Body of pancreas (tissue), 4 donors: ENCODE measurements around the gene HMG20B. TPM values are rescaled to one million over a fixed set of nuclear protein-coding genes. Genes with fewer than 3 reads are reported as not detected.

Experiments used
- ATAC-seq: fragments of 150-250 bp; one replicate; pipeline ENCODE4 v1.9.1; 2016
- DNase-seq, 4 donors: peaks; one replicate each; pipeline ENCODE4 v3.0.0-alpha.2; 2019
- H3K27ac ChIP-seq, 4 donors: fragments of 200-600 bp; sonication (generic); 1 replicate in 3 of 4; 2 replicates in 1 of 4; pipeline versions ENCODE4 v1.5.1 to v1.6.1; 2016 to 2019; ENCODE audit warnings: mild to moderate bottlenecking in 1 of 4, mixed read lengths in 1 of 4, moderate library complexity in 1 of 4
- H3K27me3 ChIP-seq, 2 donors: fragments of 200-600 bp; sonication (generic); one replicate each; pipeline ENCODE4 v1.6.0; 2016; ENCODE audit warnings: mild to moderate bottlenecking in 1 of 2
- H3K36me3 ChIP-seq, 2 donors: fragments of 200-600 bp; sonication (generic); replicated peaks in 1 of 2; 2 replicates each; pipeline ENCODE4 v1.5.1; 2016; ENCODE audit warnings: low read depth in 2 of 2; ENCODE audit not compliant: insufficient read depth in 1 of 2
- H3K4me1 ChIP-seq: fragments of 200-600 bp; sonication (generic); one replicate; pipeline ENCODE4 v1.6.0; 2016
- H3K4me3 ChIP-seq, 2 donors: fragments of 200-600 bp; sonication (generic); 1 replicate in 1 of 2; 2 replicates in 1 of 2; pipeline ENCODE4 v1.5.1; 2016 to 2019
- H3K9me3 ChIP-seq, 3 donors: fragments of 200-600 bp; sonication (generic); 1 replicate in 2 of 3; 2 replicates in 1 of 3; pipeline ENCODE4 v1.5.1; 2016
- CTCF ChIP-seq, 7 experiments: fragments of 450-650 bp in 4 of 7; fragments of 200-600 bp in 3 of 7; sonication (generic) in 3 of 7; IDR thresholded peaks; one replicate each; pipeline ENCODE4 v1.5.1; 2016 to 2019; ENCODE audit warnings: antibody characterized with exemption in 7 of 7
- POLR2A ChIP-seq, 3 donors: fragments of 450-650 bp; IDR thresholded peaks; one replicate each; pipeline ENCODE4 v1.6.1; 2016; ENCODE audit warnings: antibody characterized with exemption in 3 of 3, mild to moderate bottlenecking in 2 of 3
- WGBS, 2 donors: methylation state at CpG; one replicate each; pipeline ENCODE4 v1.1.5; 2017; 5-methylcytosine and 5-hydroxymethylcytosine counted together
- intact Hi-C: fragments of 100-400 bp; cut with DNase I; formaldehyde crosslinking; loops from one replicate; pipeline ENCODE4 v1.15.1; 2023
- total RNA-seq, 2 donors: library from RNA; depleted of rRNA; stranded (reverse); fragments of >200 nt; gene quantifications; one replicate each; pipeline ENCODE4 v1.1.0, GENCODE V29; 2016

Gene HMG20B
- total RNA-seq, 2 donors from 2014 or later = 66.7 to 91.0 TPM

GRCh38 chr19:3547301-3547731 lies 25.4 kb upstream of the HMG20B start:
- Histone ChIP-seq H3K4me1 (peaks cover 13% of the 10 kb centered on the region), H3K9me3 (no peaks in the 10 kb centered on the region), H3K4me3 (no peak overlapping the region), H3K27ac (no peak overlapping the region), H3K27me3 (no peaks in the 10 kb centered on the region), H3K36me3 (no peaks in the 10 kb centered on the region)
- no peak for DNase-seq
- WGBS, 2 donors = 87 to 92% methylated on average over 7 to 15 of the region's 15 CpGs
- intact Hi-C loops = loop anchor here (5.0 kb wide), 1 partner anchor 35 kb away; no protein-coding TSS in a partner anchor
- no peak for TF ChIP-seq POLR2A (IDR thresholded peaks at IDR 0.05)
- peak in 3 of 7 experiments; percentile 13 to 29 (median 15) for TF ChIP-seq CTCF (IDR thresholded peaks at IDR 0.05)
- no peak for ATAC-seq

GRCh38 chr19:3547767-3548282 lies 24.9 kb upstream of the HMG20B start:
- Histone ChIP-seq H3K4me3 (no peak overlapping the region), H3K27me3 (no peaks in the 10 kb centered on the region), H3K9me3 (no peaks in the 10 kb centered on the region), H3K36me3 (no peaks in the 10 kb centered on the region), H3K27ac (peak overlapping the region in 3 of 4 donors; percentile 19 to 65 (median 53)), H3K4me1 (peaks cover 15% of the 10 kb centered on the region)
- TF ChIP-seq POLR2A (IDR thresholded peaks at IDR 0.05) (no peak), CTCF (IDR thresholded peaks at IDR 0.05) (no peak)
- 87% methylated on average over 35 of the region's 36 CpGs; no CpG with 5 or more reads in 1 of the 2 donors for WGBS, 2 donors
- DNase-seq = no peak
- ATAC-seq = no peak
- intact Hi-C loops = loop anchor here (5.0 kb wide), 1 partner anchor 34 kb away; no protein-coding TSS in a partner anchor

- Histone ChIP-seq H3K4me3 (no peak overlapping the region), H3K27ac (peak overlapping the region in 3 of 4 donors; percentile 19 to 65 (median 53)), H3K9me3 (no peaks in the 10 kb centered on the region), H3K36me3 (no peaks in the 10 kb centered on the region), H3K4me1 (peaks cover 20% of the 10 kb centered on the region), H3K27me3 (no peaks in the 10 kb centered on the region)
- DNase-seq = peak in 3 of 4 donors; percentile 43 to 56 (median 50)
- intact Hi-C loops = loop anchor here (5.0 kb wide), 1 partner anchor 34 kb away; no protein-coding TSS in a partner anchor
- 69 to 83% methylated on average over 9 to 14 of the region's 14 CpGs for WGBS, 2 donors
- ATAC-seq = peak; percentile 60
- TF ChIP-seq CTCF (IDR thresholded peaks at IDR 0.05) (no peak), POLR2A (IDR thresholded peaks at IDR 0.05) (no peak)
Measured at GRCh38 chr19:3548606-3549005, 24.1 kb upstream of the HMG20B start.

GRCh38 chr19:3549816-3550215 lies 22.9 kb upstream of the HMG20B start:
- no peaks in the 10 kb centered on the region for H3K9me3 ChIP-seq
- intact Hi-C loops = loop anchor here (5.0 kb wide), 1 partner anchor 32 kb away; no protein-coding TSS in a partner anchor
- TF ChIP-seq CTCF (IDR thresholded peaks at IDR 0.05) (no peak), POLR2A (IDR thresholded peaks at IDR 0.05) (no peak)
- H3K27me3 ChIP-seq = no peaks in the 10 kb centered on the region
- 88 to 90% methylated on average over 6 to 10 of the region's 10 CpGs for WGBS, 2 donors
- H3K27ac ChIP-seq = no peak overlapping the region
- no peaks in the 10 kb centered on the region for H3K36me3 ChIP-seq
- H3K4me3 ChIP-seq = no peak overlapping the region
- DNase-seq = no peak
- peaks cover 27% of the 10 kb centered on the region for H3K4me1 ChIP-seq
- ATAC-seq = no peak
